WTC11 (cell line): Measurements from ENCODE around the gene CLRN3.

Experiments
- CTCF ChIP-seq: fragments of 200-600 bp; IDR thresholded peaks from 2 replicates; pipeline ENCODE4 v1.8.0; 2022; ENCODE audit warnings: antibody characterized with exemption
- E2F1 ChIP-seq: sonication (generic); formaldehyde crosslinking; IDR thresholded peaks from 2 replicates; pipeline ENCODE4 v1.8.0; 2022; ENCODE audit warnings: mild to moderate bottlenecking, missing genetic modification reagents
- NFE2L1 ChIP-seq: sonication (generic); formaldehyde crosslinking; IDR thresholded peaks from 2 replicates; pipeline ENCODE4 v1.8.1; 2023; ENCODE audit warnings: missing genetic modification reagents
- NFYB ChIP-seq: sonication (generic); formaldehyde crosslinking; conservative IDR thresholded peaks from 2 replicates; pipeline ENCODE4 v1.8.0; 2022; ENCODE audit warnings: low read depth, missing genetic modification reagents
- PRDM15 ChIP-seq: sonication (generic); formaldehyde crosslinking; IDR thresholded peaks from 2 replicates; pipeline ENCODE4 v1.8.0; 2022; ENCODE audit warnings: missing genetic modification reagents
- SP1 ChIP-seq: sonication (generic); formaldehyde crosslinking; conservative IDR thresholded peaks from 2 replicates; pipeline ENCODE4 v1.8.1; 2022; ENCODE audit warnings: missing genetic modification reagents
- TF ChIP-seq, protein P1 (sequence below): sonication (generic); formaldehyde crosslinking; IDR thresholded peaks from 2 replicates; pipeline ENCODE4 v1.8.1; 2022; ENCODE audit warnings: mild to moderate bottlenecking, missing genetic modification reagents, moderate library complexity, borderline replicate concordance
- TF ChIP-seq, protein P2 (sequence below): fragments of 250-450 bp; sonication (Bioruptor Pico); IDR thresholded peaks from 2 replicates; pipeline ENCODE4 v1.8.0; 2021; ENCODE audit warnings: mild to moderate bottlenecking
- TF ChIP-seq, protein P3 (sequence below): sonication (generic); formaldehyde crosslinking; IDR thresholded peaks from 2 replicates; pipeline ENCODE4 v1.8.1; 2023; ENCODE audit warnings: mild to moderate bottlenecking, missing genetic modification reagents

GRCh38 chr10:127887541-127888415 is 5.0 kb downstream of the CLRN3 start:
- TF ChIP-seq, protein P1, sequence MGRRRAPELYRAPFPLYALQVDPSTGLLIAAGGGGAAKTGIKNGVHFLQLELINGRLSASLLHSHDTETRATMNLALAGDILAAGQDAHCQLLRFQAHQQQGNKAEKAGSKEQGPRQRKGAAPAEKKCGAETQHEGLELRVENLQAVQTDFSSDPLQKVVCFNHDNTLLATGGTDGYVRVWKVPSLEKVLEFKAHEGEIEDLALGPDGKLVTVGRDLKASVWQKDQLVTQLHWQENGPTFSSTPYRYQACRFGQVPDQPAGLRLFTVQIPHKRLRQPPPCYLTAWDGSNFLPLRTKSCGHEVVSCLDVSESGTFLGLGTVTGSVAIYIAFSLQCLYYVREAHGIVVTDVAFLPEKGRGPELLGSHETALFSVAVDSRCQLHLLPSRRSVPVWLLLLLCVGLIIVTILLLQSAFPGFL (CRISPR knock-in tag) = no peak
- TF ChIP-seq CTCF (no peak), PRDM15 (no peak), NFYB (CRISPR knock-in tag) (no peak), SP1 (CRISPR knock-in tag) (no peak), E2F1 (CRISPR knock-in tag) (no peak), NFE2L1 (CRISPR knock-in tag) (no peak)
- TF ChIP-seq, protein P2, sequence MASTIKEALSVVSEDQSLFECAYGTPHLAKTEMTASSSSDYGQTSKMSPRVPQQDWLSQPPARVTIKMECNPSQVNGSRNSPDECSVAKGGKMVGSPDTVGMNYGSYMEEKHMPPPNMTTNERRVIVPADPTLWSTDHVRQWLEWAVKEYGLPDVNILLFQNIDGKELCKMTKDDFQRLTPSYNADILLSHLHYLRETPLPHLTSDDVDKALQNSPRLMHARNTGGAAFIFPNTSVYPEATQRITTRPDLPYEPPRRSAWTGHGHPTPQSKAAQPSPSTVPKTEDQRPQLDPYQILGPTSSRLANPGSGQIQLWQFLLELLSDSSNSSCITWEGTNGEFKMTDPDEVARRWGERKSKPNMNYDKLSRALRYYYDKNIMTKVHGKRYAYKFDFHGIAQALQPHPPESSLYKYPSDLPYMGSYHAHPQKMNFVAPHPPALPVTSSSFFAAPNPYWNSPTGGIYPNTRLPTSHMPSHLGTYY (CRISPR knock-in tag) = no peak
- TF ChIP-seq, protein P3, sequence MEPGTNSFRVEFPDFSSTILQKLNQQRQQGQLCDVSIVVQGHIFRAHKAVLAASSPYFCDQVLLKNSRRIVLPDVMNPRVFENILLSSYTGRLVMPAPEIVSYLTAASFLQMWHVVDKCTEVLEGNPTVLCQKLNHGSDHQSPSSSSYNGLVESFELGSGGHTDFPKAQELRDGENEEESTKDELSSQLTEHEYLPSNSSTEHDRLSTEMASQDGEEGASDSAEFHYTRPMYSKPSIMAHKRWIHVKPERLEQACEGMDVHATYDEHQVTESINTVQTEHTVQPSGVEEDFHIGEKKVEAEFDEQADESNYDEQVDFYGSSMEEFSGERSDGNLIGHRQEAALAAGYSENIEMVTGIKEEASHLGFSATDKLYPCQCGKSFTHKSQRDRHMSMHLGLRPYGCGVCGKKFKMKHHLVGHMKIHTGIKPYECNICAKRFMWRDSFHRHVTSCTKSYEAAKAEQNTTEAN (CRISPR knock-in tag) = no peak
